Erythroblast (primary cell): ENCODE data around the gene RAD50.

Source experiments
- GATA1 ChIP-seq: IDR thresholded peaks from 2 replicates; pipeline ENCODE4 v1.6.1; 2011; ENCODE audit warnings: low read depth, mild to moderate bottlenecking, control low read depth, low read length, moderate library complexity
- POLR2A ChIP-seq: IDR thresholded peaks from 2 replicates; pipeline ENCODE4 v1.6.1; 2011; ENCODE audit warnings: mild to moderate bottlenecking, low read length

- TF ChIP-seq POLR2A (no peak), GATA1 (no peak)
Measured at GRCh38 chr5:132566657-132567056, 9.9 kb downstream of the RAD50 start.
